ENCODE measurements around the gene PRPF6. TPM values are rescaled to one million over a fixed set of nuclear protein-coding genes. Genes with fewer than 3 reads are reported as not detected.

Gene PRPF6
- total RNA-seq, 4 donors from 2014 or later = 39.3 to 68.4 (median 47.7) TPM

GRCh38 chr20:63979557-63980316 lies 1.2 kb upstream of the PRPF6 start, which contains the start of gene SAMD10:
Gene SAMD10 (minus strand): TSS chr20:63979642. CDS start chr20:63979467, 175 bp downstream.
- TF ChIP-seq POLR2A (IDR thresholded peaks at IDR 0.05) = no peak
- TF ChIP-seq, protein P1, sequence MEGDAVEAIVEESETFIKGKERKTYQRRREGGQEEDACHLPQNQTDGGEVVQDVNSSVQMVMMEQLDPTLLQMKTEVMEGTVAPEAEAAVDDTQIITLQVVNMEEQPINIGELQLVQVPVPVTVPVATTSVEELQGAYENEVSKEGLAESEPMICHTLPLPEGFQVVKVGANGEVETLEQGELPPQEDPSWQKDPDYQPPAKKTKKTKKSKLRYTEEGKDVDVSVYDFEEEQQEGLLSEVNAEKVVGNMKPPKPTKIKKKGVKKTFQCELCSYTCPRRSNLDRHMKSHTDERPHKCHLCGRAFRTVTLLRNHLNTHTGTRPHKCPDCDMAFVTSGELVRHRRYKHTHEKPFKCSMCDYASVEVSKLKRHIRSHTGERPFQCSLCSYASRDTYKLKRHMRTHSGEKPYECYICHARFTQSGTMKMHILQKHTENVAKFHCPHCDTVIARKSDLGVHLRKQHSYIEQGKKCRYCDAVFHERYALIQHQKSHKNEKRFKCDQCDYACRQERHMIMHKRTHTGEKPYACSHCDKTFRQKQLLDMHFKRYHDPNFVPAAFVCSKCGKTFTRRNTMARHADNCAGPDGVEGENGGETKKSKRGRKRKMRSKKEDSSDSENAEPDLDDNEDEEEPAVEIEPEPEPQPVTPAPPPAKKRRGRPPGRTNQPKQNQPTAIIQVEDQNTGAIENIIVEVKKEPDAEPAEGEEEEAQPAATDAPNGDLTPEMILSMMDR (IDR thresholded peaks at IDR 0.05 in 4 of 5, conservative IDR thresholded peaks at IDR 0.05 in 1 of 5) = peak in 1 of 5 experiments; percentile 27
- peak within 1 kb of the TSS; percentile 64 to 87 (median 76) for H3K27ac ChIP-seq
- H3K9me3 ChIP-seq = no peaks in the 10 kb centered on the region
- intact Hi-C loops (cut with DNase I; ENCODE audit: low total_unique reads) = loop anchor here (5.0 kb wide), 1 partner anchor 352 kb away; the partner anchor contains the start of gene GMEB2
- H3K4me1 ChIP-seq = peaks cover 22 to 28% of the 10 kb centered on the region in 2 donors
- DNase-seq = peak in 1 of 2 donors; percentile 22
- H3K36me3 ChIP-seq = peaks cover 0 to 21% of the 10 kb centered on the region in 2 donors
- peak within 1 kb of the TSS; percentile 90 to 100 (median 98) for H3K4me3 ChIP-seq
- in situ Hi-C loops (cut with MboI; ENCODE audit: low sequenced_read_pairs in 4 of 4) = loop anchor here in 1 of 4 donors (10.0 kb wide), 1 partner anchor 195 kb away; no protein-coding TSS in a partner anchor
- ATAC-seq = no peak
- peaks cover 0 to 17% (median 7%) of the 10 kb centered on the region in 3 donors for H3K27me3 ChIP-seq

DNA sequence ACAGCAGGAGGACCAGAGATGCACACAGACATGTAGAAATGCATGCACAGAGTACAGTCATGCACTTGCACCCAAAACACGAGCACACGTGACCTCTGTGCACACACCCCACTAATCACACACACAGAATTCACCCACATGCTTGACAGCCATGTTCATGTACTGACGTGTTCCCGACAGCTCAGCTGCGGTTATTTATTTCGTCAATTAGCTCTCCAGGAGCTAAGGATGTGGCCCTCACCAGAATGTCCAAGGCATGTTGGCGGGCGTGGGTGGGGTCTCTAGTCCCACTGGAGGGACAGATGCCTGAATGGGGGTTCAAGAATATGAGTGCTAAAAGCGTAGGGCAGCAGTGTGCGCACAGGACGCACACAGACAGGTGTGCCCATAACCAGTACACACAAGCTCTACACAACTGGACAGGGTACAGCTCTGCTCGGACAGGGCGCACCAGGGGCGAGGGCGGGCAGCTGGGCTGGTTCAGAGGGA lies 571 bp upstream of the PRPF6 start:
- H3K27ac ChIP-seq = peak overlapping the region; percentile 64 to 87 (median 76)
- ATAC-seq (peak in 1 of 2 donors; percentile 18), DNase-seq (no peak)
- TF ChIP-seq POLR2A (IDR thresholded peaks at IDR 0.05) = no peak
- TF ChIP-seq, protein P1 (IDR thresholded peaks at IDR 0.05 in 4 of 5, conservative IDR thresholded peaks at IDR 0.05 in 1 of 5) = no peak
- in situ Hi-C loops (cut with MboI; ENCODE audit: low sequenced_read_pairs in 4 of 4) = no loop called here
- H3K4me3 ChIP-seq = peak overlapping the region; percentile 90 to 100 (median 98)
- peaks cover 0 to 17% (median 7%) of the 10 kb centered on the region in 3 donors for H3K27me3 ChIP-seq
- H3K36me3 ChIP-seq = peaks cover 0 to 27% of the 10 kb centered on the region in 2 donors
- H3K9me3 ChIP-seq = no peaks in the 10 kb centered on the region
- H3K4me1 ChIP-seq = peaks cover 22 to 28% of the 10 kb centered on the region in 2 donors
- intact Hi-C loops (cut with DNase I; ENCODE audit: low total_unique reads) = loop anchor here (5.0 kb wide), 1 partner anchor 353 kb away; the partner anchor contains the start of gene GMEB2

GRCh38 chr20:63982937-63983336 lies 2.0 kb downstream of the PRPF6 start:
- Histone ChIP-seq H3K9me3 (no peaks in the 10 kb centered on the region), H3K27ac (no peak overlapping the region), H3K4me1 (peaks cover 22 to 28% of the 10 kb centered on the region in 2 donors), H3K27me3 (peaks cover 0 to 17% (median 7%) of the 10 kb centered on the region in 3 donors), H3K36me3 (peaks cover 0 to 52% of the 10 kb centered on the region in 2 donors), H3K4me3 (no peak overlapping the region)
- no peak for DNase-seq
- intact Hi-C loops (cut with DNase I; ENCODE audit: low total_unique reads) (loop anchor here (2.0 to 5.0 kb wide), 2 partner anchors 80 to 356 kb away; partner anchors contain the start of genes GMEB2 and TCEA2), in situ Hi-C loops (cut with MboI; ENCODE audit: low sequenced_read_pairs in 4 of 4) (no loop called here)
- TF ChIP-seq, protein P1 (IDR thresholded peaks at IDR 0.05 in 4 of 5, conservative IDR thresholded peaks at IDR 0.05 in 1 of 5) = no peak
- no peak for TF ChIP-seq POLR2A (IDR thresholded peaks at IDR 0.05)
- no peak for ATAC-seq

DNA sequence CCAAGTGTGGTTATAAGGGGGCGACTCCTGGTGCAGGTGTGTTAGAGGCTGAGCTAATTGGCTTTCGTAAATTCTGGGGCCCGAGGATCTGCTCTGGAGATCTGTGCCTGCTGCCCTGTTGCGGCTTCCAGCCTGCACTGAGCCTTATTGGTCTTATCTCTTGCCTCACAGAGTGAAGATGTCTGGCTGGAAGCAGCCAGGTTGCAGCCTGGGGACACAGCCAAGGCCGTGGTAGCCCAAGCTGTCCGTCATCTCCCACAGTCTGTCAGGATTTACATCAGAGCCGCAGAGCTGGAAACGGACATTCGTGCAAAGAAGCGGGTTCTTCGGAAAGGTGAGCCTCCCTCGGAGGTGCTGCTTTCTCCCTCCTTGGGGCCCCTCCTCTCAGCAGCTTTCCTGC lies 20.0 kb downstream of the PRPF6 start:
- H3K27ac ChIP-seq = peak overlapping the region in 1 of 4 donors; percentile 34
- no peaks in the 10 kb centered on the region for H3K9me3 ChIP-seq
- no peaks in the 10 kb centered on the region for H3K27me3 ChIP-seq
- ATAC-seq (no peak), DNase-seq (no peak)
- in situ Hi-C loops (cut with MboI; ENCODE audit: low sequenced_read_pairs in 4 of 4) = no loop called here
- no peaks in the 10 kb centered on the region for H3K4me1 ChIP-seq
- intact Hi-C loops (cut with DNase I; ENCODE audit: low total_unique reads) = no loop called here
- H3K36me3 ChIP-seq = peaks cover 0 to 74% of the 10 kb centered on the region in 2 donors
- H3K4me3 ChIP-seq = no peak overlapping the region
- TF ChIP-seq, protein P1 (IDR thresholded peaks at IDR 0.05 in 4 of 5, conservative IDR thresholded peaks at IDR 0.05 in 1 of 5) = no peak
- TF ChIP-seq POLR2A (IDR thresholded peaks at IDR 0.05) = no peak

Data from gastrocnemius medialis (tissue), 4 donors.